Right lobe of liver (tissue), 4 donors: Measurements from ENCODE around the gene WDR62.

Experiments used
- POLR2A ChIP-seq: fragments of 450-650 bp; IDR thresholded peaks from one replicate; pipeline ENCODE4 v1.6.1; 2017; ENCODE audit warnings: antibody characterized with exemption, mild to moderate bottlenecking
- TF ChIP-seq, protein P1 (sequence below), 4 donors: fragments of 200-600 bp in 3 of 4; fragments of 450-650 bp in 1 of 4; IDR thresholded peaks; one replicate each; pipeline versions ENCODE4 v1.5.1 to v1.8.0; 2016 to 2022; ENCODE audit warnings: antibody characterized with exemption in 4 of 4, mild to moderate bottlenecking in 2 of 4
- donor health status: DM: no; HTN: no; CAD: no.
- donor health status: DM: no; HTN: no; CAD: no.
- donor health status: DM: no; HTN: yes; CAD: no.

DNA sequence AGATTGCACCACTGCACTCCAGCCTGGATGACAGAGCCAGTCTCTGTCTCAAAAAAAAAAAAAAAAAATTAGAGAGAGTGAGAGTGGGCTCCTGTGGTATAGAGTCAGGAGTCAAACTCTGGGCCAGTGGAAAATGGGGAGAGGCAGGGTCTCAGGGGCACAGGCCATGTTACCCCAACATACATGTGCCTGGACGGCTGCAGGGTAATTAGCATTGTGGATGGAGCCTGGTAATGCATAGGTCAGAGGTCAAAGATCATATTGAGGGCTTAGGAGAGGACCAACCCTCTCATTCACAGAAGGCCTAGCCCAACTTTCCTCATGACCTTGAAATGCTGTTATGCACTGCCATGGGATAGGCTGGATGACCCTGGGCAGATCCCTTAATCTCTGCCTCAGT lies 29.2 kb upstream of the WDR62 start:
- TF ChIP-seq, protein P1, sequence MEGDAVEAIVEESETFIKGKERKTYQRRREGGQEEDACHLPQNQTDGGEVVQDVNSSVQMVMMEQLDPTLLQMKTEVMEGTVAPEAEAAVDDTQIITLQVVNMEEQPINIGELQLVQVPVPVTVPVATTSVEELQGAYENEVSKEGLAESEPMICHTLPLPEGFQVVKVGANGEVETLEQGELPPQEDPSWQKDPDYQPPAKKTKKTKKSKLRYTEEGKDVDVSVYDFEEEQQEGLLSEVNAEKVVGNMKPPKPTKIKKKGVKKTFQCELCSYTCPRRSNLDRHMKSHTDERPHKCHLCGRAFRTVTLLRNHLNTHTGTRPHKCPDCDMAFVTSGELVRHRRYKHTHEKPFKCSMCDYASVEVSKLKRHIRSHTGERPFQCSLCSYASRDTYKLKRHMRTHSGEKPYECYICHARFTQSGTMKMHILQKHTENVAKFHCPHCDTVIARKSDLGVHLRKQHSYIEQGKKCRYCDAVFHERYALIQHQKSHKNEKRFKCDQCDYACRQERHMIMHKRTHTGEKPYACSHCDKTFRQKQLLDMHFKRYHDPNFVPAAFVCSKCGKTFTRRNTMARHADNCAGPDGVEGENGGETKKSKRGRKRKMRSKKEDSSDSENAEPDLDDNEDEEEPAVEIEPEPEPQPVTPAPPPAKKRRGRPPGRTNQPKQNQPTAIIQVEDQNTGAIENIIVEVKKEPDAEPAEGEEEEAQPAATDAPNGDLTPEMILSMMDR (IDR thresholded peaks at IDR 0.05) = no peak
- TF ChIP-seq POLR2A = no peak
